HG03565 (cell line): ENCODE measurements around the gene MRM2.

Source experiments
- ATAC-seq: cut with Tn5 transposase; IDR thresholded peaks from one replicate; pipeline ENCODE4 v1.9.1; 2021; ENCODE audit warnings: mild to moderate bottlenecking, moderate library complexity; ENCODE audit not compliant: unreplicated experiment

MRM2 gene

GRCh38 chr7:2241580-2242540, at the start of gene MRM2, which contains the start of gene NUDT1:
TSS of gene MRM2 (minus strand) at chr7:2242205. CDS start at chr7:2242169, 36 bp downstream.
TSS of gene NUDT1 (plus strand) at chr7:2242226. CDS start at chr7:2244575, 2,349 bp downstream.
- ATAC-seq, result peak; percentile 59

GRCh38 chr7:2290877-2291276, 48.9 kb upstream of the MRM2 start:
- ATAC-seq, result no peak

GRCh38 chr7:2289621-2290020, 47.6 kb upstream of the MRM2 start:
- no peak for ATAC-seq

GRCh38 chr7:2289111-2289586, 47.1 kb upstream of the MRM2 start:
- ATAC-seq, result no peak

GRCh38 chr7:2288503-2288902, 46.5 kb upstream of the MRM2 start:
- no peak for ATAC-seq

- no peak for ATAC-seq
These were observed 45.7 kb upstream of the MRM2 start for GRCh38 chr7:2287745-2288144.

- ATAC-seq, result no peak
These were observed 41.1 kb upstream of the MRM2 start for GRCh38 chr7:2283074-2283473.

- ATAC-seq, result no peak
These were observed 40.3 kb upstream of the MRM2 start for GRCh38 chr7:2282185-2282751.

- ATAC-seq, result no peak
These were observed 39.5 kb upstream of the MRM2 start for GRCh38 chr7:2281541-2281940.

GRCh38 chr7:2280424-2280823, 38.4 kb upstream of the MRM2 start:
- no peak for ATAC-seq

GRCh38 chr7:2279896-2280295, 37.9 kb upstream of the MRM2 start:
- no peak for ATAC-seq

- ATAC-seq, result no peak
These were observed 36.0 kb upstream of the MRM2 start for GRCh38 chr7:2278026-2278425.

- ATAC-seq, result no peak
These were observed 34.1 kb upstream of the MRM2 start for GRCh38 chr7:2276107-2276506.

GRCh38 chr7:2275101-2275500, 33.1 kb upstream of the MRM2 start:
- no peak for ATAC-seq

GRCh38 chr7:2274666-2275065, 32.7 kb upstream of the MRM2 start:
- ATAC-seq, result no peak

- no peak for ATAC-seq
These were observed 31.9 kb upstream of the MRM2 start for GRCh38 chr7:2273866-2274265.

- no peak for ATAC-seq
These were observed 30.0 kb upstream of the MRM2 start for GRCh38 chr7:2272031-2272430.

GRCh38 chr7:2271273-2272026, 29.4 kb upstream of the MRM2 start:
- no peak for ATAC-seq

GRCh38 chr7:2270495-2270894, 28.5 kb upstream of the MRM2 start:
- ATAC-seq, result no peak

- ATAC-seq, result no peak
These were observed 28.0 kb upstream of the MRM2 start for GRCh38 chr7:2269991-2270460.
